Transverse colon (tissue), 3 donors: Measurements from ENCODE around the gene NAV3.

ENCODE experiments used
- POLR2A ChIP-seq: fragments of 450-650 bp; IDR thresholded peaks from one replicate; pipeline ENCODE4 v1.6.1; 2016; ENCODE audit warnings: antibody characterized with exemption, mild to moderate bottlenecking, moderate library complexity
- TF ChIP-seq, protein P1 (sequence below), 5 experiments: fragments of 200-600 bp in 3 of 5; fragments of 450-650 bp in 2 of 5; sonication (generic) in 3 of 5; IDR thresholded peaks; 1 replicate in 2 of 5; 2 replicates in 3 of 5; pipeline ENCODE4 v1.5.1; 2016 to 2017; ENCODE audit warnings: antibody characterized with exemption in 5 of 5, inconsistent platforms in 3 of 5, mild to moderate bottlenecking in 2 of 5, moderate library complexity in 1 of 5

DNA sequence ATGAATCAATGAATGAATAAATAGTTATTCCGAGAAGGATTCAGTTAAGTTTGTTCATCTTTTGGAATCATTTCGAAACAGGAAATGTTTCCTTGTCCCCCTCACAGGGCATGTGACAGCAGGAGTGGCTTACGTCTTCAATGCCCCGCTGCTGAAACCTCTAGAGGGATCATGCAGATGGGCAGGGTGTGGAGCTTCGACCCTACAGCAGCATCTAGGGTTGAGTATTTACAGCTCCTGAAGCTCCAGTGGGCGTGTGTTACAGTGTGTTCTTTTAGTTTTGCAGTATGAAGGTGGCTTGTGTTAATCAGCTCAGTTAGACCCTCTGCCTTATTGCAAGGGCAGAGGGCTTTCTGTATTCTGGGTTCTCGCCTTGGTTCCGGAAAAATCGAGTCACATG lies 2.6 kb downstream of the NAV3 start:
- TF ChIP-seq, protein P1, sequence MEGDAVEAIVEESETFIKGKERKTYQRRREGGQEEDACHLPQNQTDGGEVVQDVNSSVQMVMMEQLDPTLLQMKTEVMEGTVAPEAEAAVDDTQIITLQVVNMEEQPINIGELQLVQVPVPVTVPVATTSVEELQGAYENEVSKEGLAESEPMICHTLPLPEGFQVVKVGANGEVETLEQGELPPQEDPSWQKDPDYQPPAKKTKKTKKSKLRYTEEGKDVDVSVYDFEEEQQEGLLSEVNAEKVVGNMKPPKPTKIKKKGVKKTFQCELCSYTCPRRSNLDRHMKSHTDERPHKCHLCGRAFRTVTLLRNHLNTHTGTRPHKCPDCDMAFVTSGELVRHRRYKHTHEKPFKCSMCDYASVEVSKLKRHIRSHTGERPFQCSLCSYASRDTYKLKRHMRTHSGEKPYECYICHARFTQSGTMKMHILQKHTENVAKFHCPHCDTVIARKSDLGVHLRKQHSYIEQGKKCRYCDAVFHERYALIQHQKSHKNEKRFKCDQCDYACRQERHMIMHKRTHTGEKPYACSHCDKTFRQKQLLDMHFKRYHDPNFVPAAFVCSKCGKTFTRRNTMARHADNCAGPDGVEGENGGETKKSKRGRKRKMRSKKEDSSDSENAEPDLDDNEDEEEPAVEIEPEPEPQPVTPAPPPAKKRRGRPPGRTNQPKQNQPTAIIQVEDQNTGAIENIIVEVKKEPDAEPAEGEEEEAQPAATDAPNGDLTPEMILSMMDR (IDR thresholded peaks at IDR 0.05), result no peak
- TF ChIP-seq POLR2A, result no peak
